ENCODE data around the gene ZNF3. TPM values are rescaled to one million over a fixed set of nuclear protein-coding genes. Genes with fewer than 3 reads are reported as not detected.
A peak's percentile ranks its signal among the peaks of the same experiment; 100 is the strongest.

ZNF3 gene
- total RNA-seq, 1 donor from 2014 or later = 56.0 TPM

- no peaks in the 10 kb centered on the region for H3K9me3 Mint-ChIP-seq
- peaks cover 17% of the 10 kb centered on the region for H3K4me1 Mint-ChIP-seq
- no peak for DNase-seq (ENCODE audit: low spot score)
- peaks cover 23% of the 10 kb centered on the region for H3F3A ChIP-seq (ENCODE audit: low read depth)
- H4K20me1 ChIP-seq (ENCODE audit: low read depth) = no peaks in the 10 kb centered on the region
- peak overlapping the region; percentile 99 for H3K4me3 ChIP-seq
- H3K4me1 ChIP-seq = peaks cover 12% of the 10 kb centered on the region
- peaks cover 4% of the 10 kb centered on the region for H3K27me3 Mint-ChIP-seq (ENCODE audit: insufficient read depth, low read depth)
- no peaks in the 10 kb centered on the region for H3K36me3 ChIP-seq
- H3K4me3 Mint-ChIP-seq = peak overlapping the region; percentile 99
- no peaks in the 10 kb centered on the region for H3K9me3 ChIP-seq (ENCODE audit: low read depth)
- no peaks in the 10 kb centered on the region for H3K27me3 ChIP-seq
- no peak for TF ChIP-seq EZH2 (IDR thresholded peaks at IDR 0.05)
- no peak for TF ChIP-seq EZH2phosphoT487 (IDR thresholded peaks at IDR 0.05)
- TF ChIP-seq CTCF (IDR thresholded peaks at IDR 0.05) = no peak
- peak overlapping the region; percentile 100 for H3K27ac Mint-ChIP-seq
- H3K9ac ChIP-seq = peak overlapping the region; percentile 89
- H3K36me3 Mint-ChIP-seq = peaks cover 9% of the 10 kb centered on the region
- H3K27ac ChIP-seq = peak overlapping the region; percentile 98
- peak overlapping the region; percentile 84 for H3K4me2 ChIP-seq
- H2AFZ ChIP-seq (replicated peaks) = peak overlapping the region; percentile 96
- peaks cover 34% of the 10 kb centered on the region for H3K79me2 ChIP-seq (ENCODE audit: low read depth)
Observed at GRCh38 chr7:100118388-100119071, 37.0 kb upstream of the ZNF3 start.

- Histone ChIP-seq H3K27ac (no peak overlapping the region), H3K4me1 (peaks cover 4% of the 10 kb centered on the region), H3K27me3 (no peaks in the 10 kb centered on the region), H3K9ac (no peak overlapping the region), H3K4me3 (no peak overlapping the region), H3K36me3 (no peaks in the 10 kb centered on the region), H3F3A (ENCODE audit: low read depth) (peaks cover 18% of the 10 kb centered on the region), H3K9me3 (ENCODE audit: low read depth) (no peaks in the 10 kb centered on the region), H3K4me2 (no peak overlapping the region), H2AFZ (replicated peaks) (no peak overlapping the region), H3K79me2 (ENCODE audit: low read depth) (peaks cover 17% of the 10 kb centered on the region), H4K20me1 (ENCODE audit: low read depth) (no peaks in the 10 kb centered on the region)
- H3K4me3 Mint-ChIP-seq = no peak overlapping the region
- peaks cover 7% of the 10 kb centered on the region for H3K4me1 Mint-ChIP-seq
- TF ChIP-seq CTCF (IDR thresholded peaks at IDR 0.05) (no peak), EZH2phosphoT487 (IDR thresholded peaks at IDR 0.05) (no peak)
- peaks cover 11% of the 10 kb centered on the region for H3K36me3 Mint-ChIP-seq
- DNase-seq (ENCODE audit: low spot score) = no peak
- no peaks in the 10 kb centered on the region for H3K9me3 Mint-ChIP-seq
- peaks cover 9% of the 10 kb centered on the region for H3K27me3 Mint-ChIP-seq (ENCODE audit: insufficient read depth, low read depth)
- no peak overlapping the region for H3K27ac Mint-ChIP-seq
Observed at GRCh38 chr7:100115026-100115425, 33.5 kb upstream of the ZNF3 start.

GRCh38 chr7:100111914-100112313 is 30.4 kb upstream of the ZNF3 start:
- H3K36me3 ChIP-seq = no peaks in the 10 kb centered on the region
- peaks cover 20% of the 10 kb centered on the region for H3K36me3 Mint-ChIP-seq

More at GRCh38 chr7:100111914-100112313, 30.4 kb upstream of the ZNF3 start:
- Mint-ChIP-seq H3K4me1 (peaks cover 2% of the 10 kb centered on the region), H3K27ac (no peak overlapping the region), H3K4me3 (no peak overlapping the region), H3K9me3 (no peaks in the 10 kb centered on the region), H3K27me3 (ENCODE audit: insufficient read depth, low read depth) (peaks cover 5% of the 10 kb centered on the region)
- no peaks in the 10 kb centered on the region for H3K9me3 ChIP-seq (ENCODE audit: low read depth)
- no peak overlapping the region for H3K9ac ChIP-seq
- no peak overlapping the region for H3K4me2 ChIP-seq
- peaks cover 3% of the 10 kb centered on the region for H3F3A ChIP-seq (ENCODE audit: low read depth)
- no peak overlapping the region for H3K27ac ChIP-seq
- no peak for TF ChIP-seq CTCF (IDR thresholded peaks at IDR 0.05)
- TF ChIP-seq EZH2 (IDR thresholded peaks at IDR 0.05) = no peak
- no peak for TF ChIP-seq EZH2phosphoT487 (IDR thresholded peaks at IDR 0.05)
- DNase-seq (ENCODE audit: low spot score) = no peak
- H3K79me2 ChIP-seq (ENCODE audit: low read depth) = no peaks in the 10 kb centered on the region
- H2AFZ ChIP-seq (replicated peaks) = no peak overlapping the region
- H3K27me3 ChIP-seq = no peaks in the 10 kb centered on the region
- H3K4me3 ChIP-seq = no peak overlapping the region
- H4K20me1 ChIP-seq (ENCODE audit: low read depth) = no peaks in the 10 kb centered on the region
- no peaks in the 10 kb centered on the region for H3K4me1 ChIP-seq
